Measurements from ENCODE around the gene SIRT2. TPM values are rescaled to one million over a fixed set of nuclear protein-coding genes. Genes with fewer than 3 reads are reported as not detected.
"Not testable (repeated sequence)": the region's sequence is repeated elsewhere in the genome, so short reads cannot be mapped to it uniquely, and the experiment has no call there.

The SIRT2 gene
- polyA plus RNA-seq, 10 donors: 80.9 to 129 (median 97.4) TPM

DNA sequence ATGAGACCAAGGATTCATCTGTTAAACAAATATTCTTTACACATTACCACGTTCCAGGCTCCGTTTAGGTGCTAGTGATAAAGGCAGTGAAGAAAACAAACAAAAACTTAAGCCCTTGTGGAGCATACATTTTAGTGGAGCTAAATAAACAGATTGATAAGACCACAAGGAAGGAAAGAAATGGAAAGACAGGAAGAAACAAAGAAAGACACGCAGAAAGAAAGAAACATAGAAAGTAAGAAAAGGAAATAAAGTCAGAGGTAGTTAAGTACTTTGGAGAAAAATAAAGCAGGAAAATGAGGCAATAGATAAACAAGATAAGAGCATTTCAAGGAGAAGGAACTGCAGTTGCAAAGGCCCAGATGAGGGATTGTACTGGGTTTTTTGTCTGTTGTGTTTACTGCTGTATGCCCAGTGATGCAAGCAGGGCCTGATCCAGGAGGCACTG is 1.3 kb upstream of the SIRT2 start:
- DNase-seq: no peak

DNA sequence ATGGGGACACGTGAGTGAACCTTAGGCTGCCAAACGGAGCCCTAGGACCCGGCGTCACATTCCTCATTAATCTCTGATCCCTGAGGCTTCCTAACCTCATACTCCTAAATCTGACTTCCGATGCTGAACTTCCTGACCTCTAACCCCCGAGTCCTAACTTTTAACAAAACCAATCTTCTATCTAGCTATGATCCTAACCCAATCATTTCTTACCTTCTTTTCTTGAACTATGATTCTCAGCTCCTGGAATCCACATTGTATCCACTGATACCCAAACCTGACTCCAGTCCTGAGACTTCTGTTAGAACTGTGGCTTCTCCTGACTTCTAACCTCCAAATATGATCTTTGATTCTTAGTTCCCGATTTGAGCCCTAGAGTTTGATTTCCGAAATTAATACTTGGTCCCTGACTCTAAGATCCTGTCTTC is 798 bp upstream of the SIRT2 start:
- no peak for DNase-seq

- no peak for DNase-seq
These were observed 501 bp downstream of the SIRT2 start for GRCh38 chr19:38898788-38899446.

GRCh38 chr19:38894968-38895367 is 4.5 kb downstream of the SIRT2 start:
- no peak for DNase-seq

DNA sequence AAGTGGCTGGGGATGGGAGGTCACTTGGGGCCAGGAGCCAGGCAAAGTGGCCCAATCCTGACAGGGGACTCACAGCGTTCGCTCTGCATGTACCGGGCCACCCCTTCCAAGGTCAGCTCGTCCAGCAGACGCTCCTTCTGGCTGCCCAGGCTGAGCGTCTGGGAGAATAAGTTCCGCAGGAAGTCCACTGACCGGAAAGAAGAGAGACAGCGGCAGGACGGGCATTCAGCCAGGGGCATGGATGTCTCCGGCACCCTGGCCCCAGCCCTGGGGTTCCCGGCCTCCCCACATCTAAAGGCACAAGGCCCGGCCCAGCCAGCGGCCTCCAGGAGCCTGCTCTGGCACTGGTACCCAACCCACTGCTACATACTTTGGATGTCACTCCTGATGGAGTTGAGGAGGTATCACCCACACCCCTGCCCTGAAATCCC is 6.1 kb downstream of the SIRT2 start:
- DNase-seq: no peak

- DNase-seq: no peak
These were observed 6.6 kb downstream of the SIRT2 start for GRCh38 chr19:38892841-38893240.

GRCh38 chr19:38891771-38892170 is 7.6 kb downstream of the SIRT2 start:
- DNase-seq: no peak

- peak in 2 of 3 donors; percentile 46 to 64 for DNase-seq
These were observed 8.7 kb downstream of the SIRT2 start for GRCh38 chr19:38890686-38891085.

- DNase-seq: no peak
These were observed 9.6 kb downstream of the SIRT2 start for GRCh38 chr19:38889803-38890202.

DNA sequence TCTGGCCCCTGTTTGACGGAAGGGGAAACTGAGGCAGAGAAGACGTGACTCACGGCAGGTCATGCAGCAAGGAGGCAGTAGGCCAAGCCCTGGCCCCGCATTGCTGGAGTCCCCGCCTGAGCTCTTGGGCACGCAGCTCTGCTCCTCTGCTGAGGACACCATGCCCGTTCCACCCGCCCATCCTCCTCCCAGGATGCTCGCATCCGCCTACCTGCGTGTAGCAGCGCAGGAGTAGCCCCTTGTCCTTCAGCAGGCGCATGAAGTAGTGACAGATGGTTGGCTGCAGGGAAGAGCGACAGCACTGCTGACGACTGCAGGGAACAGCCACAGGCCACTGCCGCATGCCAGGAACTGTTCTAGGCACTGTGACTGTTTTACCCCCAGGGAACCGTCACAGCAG is 10.5 kb downstream of the SIRT2 start:
- DNase-seq: no peak

DNA sequence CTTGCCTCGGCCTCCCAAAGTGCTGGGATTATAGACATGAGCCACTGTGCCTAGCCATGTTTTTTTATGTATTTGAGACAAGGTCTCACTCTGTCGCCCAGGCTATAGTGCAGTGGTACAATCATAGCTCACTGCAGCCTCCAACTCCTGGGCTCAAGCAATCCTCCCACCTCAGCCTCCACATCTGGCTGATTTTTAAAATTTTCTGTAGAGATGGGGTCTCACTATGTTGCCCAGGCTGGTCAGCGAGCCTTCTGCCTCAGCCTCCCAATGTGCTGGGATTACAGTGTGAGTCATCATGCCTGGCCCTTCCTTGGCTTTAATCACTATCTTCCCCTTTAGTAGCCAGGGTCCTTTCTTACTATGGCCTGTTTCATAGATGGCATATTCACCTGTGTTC is 14.7 kb downstream of the SIRT2 start:
- DNase-seq: not testable (repeated sequence)

DNA sequence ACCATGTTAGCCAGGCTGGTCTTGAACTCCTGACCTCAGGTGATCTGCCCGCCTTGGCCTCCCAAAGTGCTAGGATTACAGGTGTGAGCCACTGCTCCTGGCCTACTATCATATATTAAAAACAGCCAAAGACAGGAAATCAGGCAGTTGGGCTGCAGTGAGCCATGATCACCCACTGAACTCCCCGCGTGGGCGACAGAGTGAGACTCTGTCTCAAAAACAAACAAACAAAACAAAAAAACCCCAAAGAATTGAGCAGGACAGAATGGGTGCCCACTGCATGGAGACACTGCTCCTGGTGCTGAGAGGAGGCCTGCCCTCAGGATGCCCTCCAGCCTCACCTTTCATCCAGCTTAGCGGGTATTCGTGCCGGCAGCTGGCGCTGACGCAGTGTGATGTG is 16.1 kb downstream of the SIRT2 start:
- DNase-seq: no peak

- DNase-seq: no peak
These were observed 18.4 kb downstream of the SIRT2 start for GRCh38 chr19:38880882-38881609.

GRCh38 chr19:38880076-38880881 is 19.1 kb downstream of the SIRT2 start:
- no peak for DNase-seq

DNA sequence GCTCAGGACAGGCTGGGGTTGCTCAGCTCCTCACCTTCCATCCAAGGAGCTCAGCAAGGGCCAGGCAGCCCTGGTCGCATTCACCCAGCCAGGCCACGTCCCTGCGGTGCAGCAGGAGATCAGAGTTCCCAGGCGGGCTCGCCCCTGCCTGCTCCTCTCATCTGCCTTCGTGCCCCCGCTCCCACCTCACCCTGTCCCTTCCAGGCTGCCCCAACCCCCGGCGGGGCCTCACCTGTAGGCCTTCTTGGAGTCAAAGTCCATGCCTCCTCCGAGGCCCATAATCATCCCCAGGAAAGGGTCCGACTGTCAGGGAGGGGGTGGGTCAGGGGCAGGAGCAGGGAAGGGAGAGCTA is 20.0 kb downstream of the SIRT2 start:
- no peak for DNase-seq

GRCh38 chr19:38878575-38879399 is 20.6 kb downstream of the SIRT2 start:
- no peak for DNase-seq

GRCh38 chr19:38877781-38878574 is 21.4 kb downstream of the SIRT2 start, which contains the start of gene RINL:
RINL (minus strand) TSS chr19:38878275; CDS start chr19:38876742, 1,533 bp downstream.
- no peak for DNase-seq

- no peak for DNase-seq
These were observed 23.6 kb downstream of the SIRT2 start for GRCh38 chr19:38875656-38876395.

GRCh38 chr19:38873400-38873799 is 26.0 kb downstream of the SIRT2 start:
- not testable (repeated sequence) for DNase-seq

- no peak for DNase-seq
These were observed 28.8 kb downstream of the SIRT2 start for GRCh38 chr19:38870612-38871011.
